Liver (tissue), 9 donors: ENCODE data around the gene NPL. TPM values are rescaled to one million over a fixed set of nuclear protein-coding genes. Genes with fewer than 3 reads are reported as not detected.

ENCODE experiments used
- DNase-seq: peaks from one replicate; pipeline ENCODE4 v3.0.0-alpha.2; 2017; ENCODE audit warnings: low spot score
- H3K27ac ChIP-seq, 2 donors: one replicate each; pipeline ENCODE4 v1.7.0; 2013; ENCODE audit warnings: inconsistent platforms in 2 of 2, low read length in 2 of 2, control low read depth in 1 of 2, low read depth in 1 of 2, mild to moderate bottlenecking in 1 of 2
- H3K27me3 ChIP-seq, 4 donors: one replicate each; pipeline versions ENCODE4 v1.6.1 to v1.7.0; 2013; ENCODE audit warnings: low read length in 3 of 4, inconsistent platforms in 1 of 4, mild to moderate bottlenecking in 1 of 4, moderate library complexity in 1 of 4; ENCODE audit not compliant: control insufficient read depth in 4 of 4, insufficient read depth in 4 of 4
- H3K36me3 ChIP-seq, 4 donors: one replicate each; pipeline versions ENCODE4 v1.6.1 to v1.7.0; 2013; ENCODE audit warnings: low read length in 3 of 4, mild to moderate bottlenecking in 3 of 4, low read depth in 1 of 4, moderate library complexity in 1 of 4; ENCODE audit not compliant: control insufficient read depth in 4 of 4, insufficient read depth in 3 of 4
- H3K4me1 ChIP-seq, 4 donors: one replicate each; pipeline versions ENCODE4 v1.6.1 to v1.7.0; 2013; ENCODE audit warnings: low read length in 3 of 4, mild to moderate bottlenecking in 3 of 4, moderate library complexity in 1 of 4; ENCODE audit not compliant: control insufficient read depth in 4 of 4, insufficient read depth in 4 of 4
- H3K4me3 ChIP-seq, 3 donors: one replicate each; pipeline versions ENCODE4 v1.6.1 to v1.7.0; 2013; ENCODE audit warnings: low read length in 3 of 3, control low read depth in 1 of 3, low read depth in 1 of 3, mild to moderate bottlenecking in 1 of 3
- H3K9ac ChIP-seq, 2 donors: one replicate each; pipeline ENCODE4 v1.7.0; 2013; ENCODE audit warnings: low read length in 2 of 2, mild to moderate bottlenecking in 2 of 2, moderate library complexity in 2 of 2, control low read depth in 1 of 2, low read depth in 1 of 2
- H3K9me3 ChIP-seq, 4 donors: one replicate each; pipeline versions ENCODE4 v1.6.1 to v1.7.0; 2013; ENCODE audit warnings: low read length in 3 of 4; ENCODE audit not compliant: control insufficient read depth in 4 of 4
- ATF3 ChIP-seq: IDR thresholded peaks from 2 replicates; pipeline ENCODE4 v1.6.1; 2016; ENCODE audit warnings: antibody characterized with exemption
- CTCF ChIP-seq: fragments of 150-350 bp; IDR thresholded peaks from 2 replicates; pipeline ENCODE4 v1.5.1; 2017; ENCODE audit warnings: improper control_type of control experiment, low read depth, low read length; ENCODE audit not compliant: missing input control
- EGR1 ChIP-seq, 2 donors: IDR thresholded peaks; 2 replicates each; pipeline ENCODE4 v1.6.1; 2016 to 2018; ENCODE audit warnings: antibody characterized with exemption in 2 of 2, low read depth in 2 of 2
- FOXA1 ChIP-seq: IDR thresholded peaks from 2 replicates; pipeline ENCODE4 v1.6.1; 2016; ENCODE audit warnings: antibody characterized with exemption
- FOXA2 ChIP-seq: IDR thresholded peaks from 2 replicates; pipeline ENCODE4 v1.6.1; 2016; ENCODE audit warnings: antibody characterized with exemption
- GABPA ChIP-seq, 2 donors: IDR thresholded peaks in 1 of 2; conservative IDR thresholded peaks in 1 of 2; 2 replicates each; pipeline ENCODE4 v1.6.1; 2016; ENCODE audit warnings: antibody characterized with exemption in 2 of 2, mild to moderate bottlenecking in 1 of 2, moderate library complexity in 1 of 2
- HNF4A ChIP-seq, 2 donors: conservative IDR thresholded peaks; 2 replicates each; pipeline ENCODE4 v1.6.1; 2016; ENCODE audit warnings: antibody characterized with exemption in 2 of 2, mild to moderate bottlenecking in 2 of 2
- HNF4G ChIP-seq: IDR thresholded peaks from 2 replicates; pipeline ENCODE4 v1.6.1; 2016; ENCODE audit warnings: antibody characterized with exemption
- JUND ChIP-seq, 2 donors: IDR thresholded peaks; 2 replicates each; pipeline ENCODE4 v1.6.1; 2016; ENCODE audit warnings: antibody characterized with exemption in 2 of 2
- MAX ChIP-seq: IDR thresholded peaks from 2 replicates; pipeline ENCODE4 v1.6.1; 2016; ENCODE audit warnings: antibody characterized with exemption
- NR2F2 ChIP-seq: IDR thresholded peaks from 2 replicates; pipeline ENCODE4 v1.6.1; 2016; ENCODE audit warnings: antibody characterized with exemption
- RAD21 ChIP-seq, 2 donors: IDR thresholded peaks; 2 replicates each; pipeline ENCODE4 v1.6.1; 2016; ENCODE audit warnings: antibody characterized with exemption in 2 of 2, mild to moderate bottlenecking in 2 of 2
- REST ChIP-seq: IDR thresholded peaks from 2 replicates; pipeline ENCODE4 v1.6.1; 2016; ENCODE audit warnings: antibody characterized with exemption, mild to moderate bottlenecking
- RXRA ChIP-seq, 2 donors: IDR thresholded peaks; 2 replicates each; pipeline ENCODE4 v1.6.1; 2017 to 2018; ENCODE audit warnings: antibody characterized with exemption in 2 of 2, mild to moderate bottlenecking in 1 of 2
- SP1 ChIP-seq: IDR thresholded peaks from 2 replicates; pipeline ENCODE4 v1.6.1; 2018; ENCODE audit warnings: antibody characterized with exemption, mild to moderate bottlenecking
- TAF1 ChIP-seq: conservative IDR thresholded peaks from 2 replicates; pipeline ENCODE4 v1.6.1; 2016; ENCODE audit warnings: antibody characterized with exemption, mild to moderate bottlenecking
- YY1 ChIP-seq: IDR thresholded peaks from 2 replicates; pipeline ENCODE4 v1.6.1; 2016; ENCODE audit warnings: antibody characterized with exemption, mild to moderate bottlenecking
- ZBTB33 ChIP-seq: IDR thresholded peaks from 2 replicates; pipeline ENCODE4 v1.6.1; 2016; ENCODE audit warnings: antibody characterized with exemption
- polyA plus RNA-seq, 2 donors: library from polyadenylated mRNA; stranded (reverse) in 1 of 2; unstranded in 1 of 2; fragments of 200-250 nt in 1 of 2; fragments of >200 nt in 1 of 2; fragmentation: Nextera tagmentation in 1 of 2; extraction: Ambion mirVana in 1 of 2; gene quantifications; one replicate each; pipeline versions ENCODE4 v1.2.1 to v1.2.3, GENCODE V29; 2013 to 2015
- total RNA-seq, 2 donors: library from RNA; depleted of rRNA; stranded (reverse); fragments of >200 nt; gene quantifications; one replicate each; pipeline ENCODE4 v1.2.3, GENCODE V29; 2014
- donor health status: healthy.
- donor health status: healthy.
- donor health status: healthy.
- donor health status: healthy.
- donor health status: healthy.

The NPL gene
- total and polyA plus RNA-seq, 4 donors: 8.5 to 47.3 (median 15.9) TPM

- TF ChIP-seq REST: no peak
Measured at GRCh38 chr1:182875889-182876288, 86.3 kb downstream of the NPL start (continued).

- DNase-seq: no peak
- Histone ChIP-seq H3K9ac (no peak overlapping the region), H3K27ac (no peak overlapping the region), H3K27me3 (no peaks in the 10 kb centered on the region), H3K4me1 (no peaks in the 10 kb centered on the region), H3K36me3 (peaks cover 25 to 99% (median 97%) of the 10 kb centered on the region in 4 donors), H3K9me3 (no peaks in the 10 kb centered on the region), H3K4me3 (no peak overlapping the region)
- TF ChIP-seq EGR1 (IDR thresholded peaks at IDR 0.05; ENCODE audit: low read depth in 2 of 2): no peak
- TF ChIP-seq MAX: no peak
- TF ChIP-seq CTCF: no peak
- no peak for TF ChIP-seq FOXA1
- no peak for TF ChIP-seq HNF4G
- no peak for TF ChIP-seq HNF4A (conservative IDR thresholded peaks at IDR 0.05)
- no peak for TF ChIP-seq JUND (IDR thresholded peaks at IDR 0.05)
- TF ChIP-seq REST: no peak
- TF ChIP-seq RAD21 (IDR thresholded peaks at IDR 0.05): no peak
- TF ChIP-seq RXRA (IDR thresholded peaks at IDR 0.05): no peak
- TF ChIP-seq TAF1: no peak
- no peak for TF ChIP-seq SP1
- no peak for TF ChIP-seq YY1
- no peak for TF ChIP-seq FOXA2
- TF ChIP-seq ATF3: no peak
- no peak for TF ChIP-seq GABPA (IDR thresholded peaks at IDR 0.05 in 1 of 2, conservative IDR thresholded peaks at IDR 0.05 in 1 of 2)
- TF ChIP-seq ZBTB33: no peak
- no peak for TF ChIP-seq NR2F2
Measured at GRCh38 chr1:182877331-182877730, 87.8 kb downstream of the NPL start.
